Activated T-helper 2 cell treated with anti-CD3 and anti-CD28 coated beads, Interferon-gamma antibody, Interleukin-2, Interleukin-4, amounts not matched to agents 10 μg/mL and 5 μg/mL and 100 μg/mL, durations not matched to agents 14 hours and 24 hours and 36 hours (primary cell): ENCODE measurements around the gene CACNG4. TPM values are rescaled to one million over a fixed set of nuclear protein-coding genes. Genes with fewer than 3 reads are reported as not detected.

Source experiments
- DNase-seq: peaks from one replicate; pipeline ENCODE4 v3.0.0; 2021; ENCODE audit warnings: low spot score
- H3K27ac Mint-ChIP-seq: one replicate; pipeline ENCODE4 v1.8.0; 2021; ENCODE audit warnings: mixed read lengths
- H3K27me3 Mint-ChIP-seq: one replicate; pipeline ENCODE4 v1.8.0; 2021; ENCODE audit warnings: low read depth, mixed read lengths
- H3K36me3 Mint-ChIP-seq: one replicate; pipeline ENCODE4 v1.8.0; 2021; ENCODE audit warnings: low read depth, mixed read lengths
- H3K4me1 Mint-ChIP-seq: one replicate; pipeline ENCODE4 v1.8.0; 2021; ENCODE audit warnings: low read depth, mixed read lengths
- H3K4me3 Mint-ChIP-seq: one replicate; pipeline ENCODE4 v1.8.0; 2021; ENCODE audit warnings: low read depth, mild to moderate bottlenecking, moderate library complexity, mixed read lengths
- H3K9me3 Mint-ChIP-seq: one replicate; pipeline ENCODE4 v1.8.0; 2021; ENCODE audit warnings: mixed read lengths
- intact Hi-C: fragments of 100-400 bp; cut with micrococcal nuclease; formaldehyde crosslinking; loops from one replicate; pipeline ENCODE4 v1.15.1; 2023
- total RNA-seq: library from RNA; stranded (reverse); gene quantifications from 2 replicates; pipeline ENCODE4 v1.2.3, GENCODE V29; 2022

Gene CACNG4
- total RNA-seq, 1 donor from 2014 or later = not detected

DNA sequence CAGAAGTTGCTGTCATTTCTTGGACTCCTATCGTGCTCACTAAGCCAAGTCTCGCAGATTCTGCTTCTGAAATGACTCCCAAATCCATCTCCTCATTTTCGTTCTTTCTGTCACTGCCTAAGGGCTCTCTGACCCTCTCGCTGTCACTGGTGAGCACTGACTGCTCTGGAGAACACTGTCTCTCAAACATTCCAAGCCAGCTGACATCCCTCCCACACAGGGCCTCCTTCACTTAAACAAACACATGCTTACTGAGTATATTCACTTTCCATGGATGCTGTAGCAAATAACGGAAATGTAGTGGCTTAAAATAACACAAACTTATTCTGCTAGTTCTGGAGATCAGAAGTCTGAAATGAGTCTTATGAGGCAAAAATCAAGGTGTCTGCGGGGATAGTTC lies 98.6 kb downstream of the CACNG4 start:
- H3K4me1 Mint-ChIP-seq = no peaks in the 10 kb centered on the region
- H3K36me3 Mint-ChIP-seq = no peaks in the 10 kb centered on the region
- no peaks in the 10 kb centered on the region for H3K9me3 Mint-ChIP-seq
- no peak overlapping the region for H3K4me3 Mint-ChIP-seq
- intact Hi-C loops = no loop called here
- no peak for DNase-seq
- no peak overlapping the region for H3K27ac Mint-ChIP-seq
- H3K27me3 Mint-ChIP-seq = no peaks in the 10 kb centered on the region

DNA sequence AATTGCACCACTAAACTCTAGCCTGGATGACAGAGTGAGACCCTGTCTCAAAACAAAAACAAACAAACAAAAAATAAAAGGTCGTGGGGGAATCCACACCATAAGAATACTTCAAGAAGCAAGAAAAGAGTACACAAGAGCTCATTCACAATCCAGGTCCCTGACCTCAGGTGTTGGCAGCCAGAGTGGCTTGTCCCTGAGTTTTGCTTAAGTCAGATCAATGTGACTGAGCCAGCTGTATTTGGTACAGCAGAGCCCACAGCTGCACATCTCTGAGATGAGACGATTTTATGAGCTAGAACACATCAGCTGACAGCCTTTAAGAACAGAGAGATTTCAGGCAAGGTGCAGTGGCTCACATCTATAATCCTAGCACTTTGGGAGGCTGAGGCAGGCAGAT lies 102.2 kb downstream of the CACNG4 start:
- Mint-ChIP-seq H3K27ac (no peak overlapping the region), H3K36me3 (no peaks in the 10 kb centered on the region), H3K4me3 (no peak overlapping the region), H3K9me3 (no peaks in the 10 kb centered on the region), H3K27me3 (no peaks in the 10 kb centered on the region), H3K4me1 (no peaks in the 10 kb centered on the region)
- DNase-seq = no peak
- intact Hi-C loops = no loop called here

DNA sequence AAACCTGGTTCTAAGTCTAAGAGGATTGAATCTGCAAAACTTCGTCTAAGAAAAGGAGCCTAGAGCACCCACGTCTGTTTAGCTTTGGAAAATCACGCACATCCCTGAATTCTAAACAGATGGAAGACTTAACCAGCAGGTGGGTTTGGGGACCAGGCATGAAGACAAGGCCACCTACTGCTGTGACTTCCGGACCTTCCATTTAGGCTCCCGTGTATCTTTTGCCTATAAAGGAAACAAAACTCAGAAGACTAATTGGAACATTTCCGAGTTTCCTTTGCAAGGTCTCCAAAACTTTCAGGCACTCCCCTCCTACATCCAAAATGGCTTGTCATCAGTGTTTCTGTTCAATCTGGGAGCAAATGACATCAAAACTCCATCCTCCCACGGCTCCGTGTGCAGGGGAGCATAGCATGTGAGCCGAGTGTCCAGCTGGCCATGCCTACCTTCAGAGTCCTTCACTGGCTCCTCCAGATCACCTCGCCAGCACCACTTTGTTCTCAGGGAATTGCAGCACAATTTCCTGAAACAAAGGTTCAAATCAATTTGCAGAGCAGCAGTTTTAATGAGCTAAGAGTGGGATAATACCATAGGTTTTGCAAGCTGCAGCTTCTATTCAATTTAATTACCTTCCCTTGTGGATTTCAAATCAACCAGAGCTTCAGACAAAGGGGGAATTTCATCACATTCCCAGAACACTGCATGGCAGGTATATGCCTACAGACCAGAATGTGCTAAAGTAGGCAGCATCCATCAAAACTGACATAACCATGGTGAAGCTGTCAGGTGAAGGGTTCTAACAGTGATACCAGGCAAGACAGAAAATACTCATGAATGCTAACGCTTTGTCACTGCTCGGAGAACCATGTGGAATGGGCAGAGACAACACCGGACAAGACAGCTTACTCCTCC lies 103.3 kb downstream of the CACNG4 start:
- Mint-ChIP-seq H3K4me1 (no peaks in the 10 kb centered on the region), H3K4me3 (no peak overlapping the region), H3K9me3 (no peaks in the 10 kb centered on the region), H3K27me3 (no peaks in the 10 kb centered on the region), H3K27ac (no peak overlapping the region), H3K36me3 (no peaks in the 10 kb centered on the region)
- intact Hi-C loops = no loop called here
- no peak for DNase-seq

DNA sequence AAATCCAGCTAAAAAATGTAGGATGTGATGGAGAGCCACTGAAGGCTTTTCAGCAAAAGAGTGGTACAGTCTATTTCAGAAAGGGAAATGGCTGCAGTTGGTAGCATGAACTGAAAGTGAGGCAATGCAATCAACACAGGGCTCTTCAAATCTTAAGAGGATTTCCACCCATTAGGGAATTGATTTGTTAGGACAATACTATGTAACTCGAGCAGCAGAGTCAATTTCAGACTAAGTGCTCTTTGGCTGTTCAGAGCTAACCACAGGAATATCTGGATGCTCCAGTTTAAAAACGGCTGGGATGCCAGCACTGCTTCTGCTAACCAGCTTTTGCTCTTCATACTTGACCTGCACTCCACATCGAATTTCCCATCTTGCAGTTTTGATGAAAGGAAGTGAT lies 104.5 kb downstream of the CACNG4 start:
- DNase-seq = no peak
- H3K4me3 Mint-ChIP-seq = no peak overlapping the region
- no peaks in the 10 kb centered on the region for H3K27me3 Mint-ChIP-seq
- intact Hi-C loops = no loop called here
- H3K9me3 Mint-ChIP-seq = no peaks in the 10 kb centered on the region
- peaks cover 4% of the 10 kb centered on the region for H3K36me3 Mint-ChIP-seq
- H3K4me1 Mint-ChIP-seq = no peaks in the 10 kb centered on the region
- no peak overlapping the region for H3K27ac Mint-ChIP-seq

DNA sequence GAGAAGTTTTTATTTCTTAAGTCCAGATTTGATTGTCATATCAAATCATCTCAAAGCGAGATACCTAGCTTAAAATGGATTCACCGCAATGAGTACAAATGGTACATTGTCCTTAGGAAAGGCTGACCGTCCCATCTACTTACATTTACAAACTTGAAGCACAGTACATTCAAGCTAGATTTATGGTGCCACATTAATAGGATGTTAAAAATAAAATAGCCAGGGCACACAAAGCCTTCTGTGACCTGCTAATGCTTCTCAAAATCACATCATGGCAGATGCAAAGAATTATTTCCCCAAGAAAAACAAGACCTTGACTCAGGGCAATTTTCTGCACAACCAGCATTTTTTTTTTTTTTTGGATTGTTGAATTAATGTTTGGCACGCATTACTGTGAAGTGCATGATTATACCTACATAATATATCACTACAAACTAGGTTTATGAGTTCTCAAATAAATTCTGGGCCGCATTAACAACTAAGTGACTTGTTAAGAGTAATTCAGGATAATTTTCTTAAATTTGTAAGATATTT lies 105.2 kb downstream of the CACNG4 start:
- Mint-ChIP-seq H3K27me3 (no peaks in the 10 kb centered on the region), H3K27ac (no peak overlapping the region), H3K4me1 (no peaks in the 10 kb centered on the region), H3K9me3 (no peaks in the 10 kb centered on the region), H3K36me3 (peaks cover 4% of the 10 kb centered on the region), H3K4me3 (no peak overlapping the region)
- intact Hi-C loops = no loop called here
- no peak for DNase-seq

DNA sequence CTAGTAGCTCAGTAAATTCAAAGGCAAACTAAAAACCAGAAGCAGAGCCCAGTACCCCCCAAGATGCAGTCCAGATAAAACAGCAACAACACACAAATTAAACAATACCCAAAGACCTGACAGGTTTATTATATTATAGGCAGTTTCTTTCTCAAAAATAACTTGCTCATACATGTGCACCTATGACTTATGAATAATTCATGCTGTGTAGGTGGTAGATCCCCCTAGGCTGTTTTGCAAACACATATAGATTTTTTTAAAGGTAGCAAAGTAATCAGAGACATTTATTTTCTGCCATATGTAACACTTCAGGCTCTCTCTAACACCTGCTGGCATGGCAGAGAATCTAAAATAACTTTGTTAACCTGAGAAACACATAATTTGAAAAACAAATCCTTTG lies 107.1 kb downstream of the CACNG4 start:
- intact Hi-C loops = no loop called here
- peaks cover 13% of the 10 kb centered on the region for H3K36me3 Mint-ChIP-seq
- H3K4me1 Mint-ChIP-seq = no peaks in the 10 kb centered on the region
- H3K27me3 Mint-ChIP-seq = no peaks in the 10 kb centered on the region
- no peak overlapping the region for H3K27ac Mint-ChIP-seq
- H3K9me3 Mint-ChIP-seq = no peaks in the 10 kb centered on the region
- H3K4me3 Mint-ChIP-seq = no peak overlapping the region
- no peak for DNase-seq

DNA sequence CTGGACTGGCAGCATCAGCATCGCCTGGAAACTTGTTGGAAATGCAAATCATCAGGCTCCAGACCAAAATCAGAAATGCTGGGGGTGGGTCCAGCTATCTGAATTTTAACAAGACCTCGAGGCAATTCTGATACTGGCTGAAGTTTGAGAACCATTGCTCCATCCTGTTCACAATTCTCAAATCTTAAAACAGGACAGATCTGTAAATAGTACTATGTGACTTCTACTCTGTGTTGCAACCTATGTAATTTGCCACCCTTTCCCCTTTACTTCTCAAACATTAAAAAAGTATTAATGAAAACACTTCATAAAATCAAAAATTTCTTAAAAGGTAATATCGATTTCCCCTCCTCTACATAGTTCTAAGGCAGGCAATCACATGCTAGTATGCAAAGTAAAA lies 108.4 kb downstream of the CACNG4 start:
- intact Hi-C loops = no loop called here
- Mint-ChIP-seq H3K27me3 (no peaks in the 10 kb centered on the region), H3K4me3 (no peak overlapping the region), H3K4me1 (no peaks in the 10 kb centered on the region), H3K36me3 (peaks cover 16% of the 10 kb centered on the region), H3K27ac (no peak overlapping the region), H3K9me3 (no peaks in the 10 kb centered on the region)
- DNase-seq = no peak

DNA sequence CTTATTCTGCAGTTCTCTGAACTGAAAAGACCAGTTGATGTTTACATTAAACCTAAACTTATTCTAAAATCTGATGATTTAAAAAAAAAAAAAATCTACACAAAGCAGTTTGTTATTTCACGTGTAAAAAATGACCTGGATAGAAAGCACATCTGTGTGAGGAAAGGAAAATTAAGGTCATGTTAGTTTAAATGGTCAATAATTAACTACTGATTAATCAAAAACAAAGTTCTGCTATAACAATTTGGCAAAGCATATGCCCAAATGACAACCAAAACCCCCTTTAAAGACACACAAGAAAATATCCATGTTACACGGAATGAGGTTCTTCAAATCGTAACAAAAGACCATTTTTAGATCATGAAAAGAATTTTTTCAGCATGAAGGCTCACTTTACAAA lies 110.3 kb downstream of the CACNG4 start:
- H3K9me3 Mint-ChIP-seq = no peaks in the 10 kb centered on the region
- peaks cover 21% of the 10 kb centered on the region for H3K36me3 Mint-ChIP-seq
- DNase-seq = no peak
- H3K27ac Mint-ChIP-seq = no peak overlapping the region
- H3K4me1 Mint-ChIP-seq = no peaks in the 10 kb centered on the region
- H3K4me3 Mint-ChIP-seq = no peak overlapping the region
- no peaks in the 10 kb centered on the region for H3K27me3 Mint-ChIP-seq
- intact Hi-C loops = no loop called here

DNA sequence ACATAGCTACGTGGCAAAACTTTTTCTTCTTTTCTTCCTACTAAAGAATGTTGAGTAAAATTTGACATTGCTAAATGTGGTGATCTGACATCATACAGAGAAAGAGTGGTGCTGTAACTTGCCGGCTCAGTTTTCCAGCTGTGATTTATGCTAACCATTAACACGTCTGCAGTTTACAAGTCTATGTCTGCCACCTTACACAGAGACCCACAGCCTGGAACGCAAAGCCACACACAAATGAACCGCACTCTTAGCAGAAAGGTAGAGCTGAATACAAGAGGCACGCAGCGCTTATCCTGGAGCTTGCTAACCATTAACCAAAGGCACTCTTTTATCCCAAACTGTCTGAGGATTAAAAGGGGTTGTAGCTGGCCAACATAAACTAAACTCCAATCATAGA lies 111.8 kb downstream of the CACNG4 start:
- H3K36me3 Mint-ChIP-seq = peaks cover 21% of the 10 kb centered on the region
- no peaks in the 10 kb centered on the region for H3K9me3 Mint-ChIP-seq
- peaks cover 5% of the 10 kb centered on the region for H3K4me1 Mint-ChIP-seq
- H3K27ac Mint-ChIP-seq = no peak overlapping the region
- no peak overlapping the region for H3K4me3 Mint-ChIP-seq
- DNase-seq = no peak
- no peaks in the 10 kb centered on the region for H3K27me3 Mint-ChIP-seq
- intact Hi-C loops = no loop called here

DNA sequence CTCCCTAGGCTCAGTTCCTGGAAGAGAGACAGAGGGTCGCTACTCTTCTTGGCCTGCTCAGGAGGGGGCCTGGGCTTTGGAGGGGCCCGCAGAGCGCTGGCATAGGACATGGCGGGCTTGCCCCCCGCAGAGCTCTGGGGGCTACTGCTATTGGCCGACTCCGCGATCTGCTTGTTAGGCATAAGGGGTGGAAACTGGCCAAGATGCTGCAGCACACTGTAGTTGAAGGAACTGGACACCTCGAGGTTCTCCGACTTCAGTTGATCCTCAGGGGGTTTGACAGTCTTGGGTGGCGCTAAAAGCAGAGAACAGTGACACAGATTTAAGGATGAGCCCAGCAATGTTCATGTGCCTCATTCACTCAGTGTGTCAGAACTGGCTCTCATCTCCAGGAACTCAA lies 113.8 kb downstream of the CACNG4 start:
- Mint-ChIP-seq H3K27me3 (no peaks in the 10 kb centered on the region), H3K36me3 (peaks cover 27% of the 10 kb centered on the region), H3K27ac (no peak overlapping the region), H3K9me3 (no peaks in the 10 kb centered on the region), H3K4me1 (peaks cover 14% of the 10 kb centered on the region), H3K4me3 (no peak overlapping the region)
- DNase-seq = no peak
- intact Hi-C loops = no loop called here

DNA sequence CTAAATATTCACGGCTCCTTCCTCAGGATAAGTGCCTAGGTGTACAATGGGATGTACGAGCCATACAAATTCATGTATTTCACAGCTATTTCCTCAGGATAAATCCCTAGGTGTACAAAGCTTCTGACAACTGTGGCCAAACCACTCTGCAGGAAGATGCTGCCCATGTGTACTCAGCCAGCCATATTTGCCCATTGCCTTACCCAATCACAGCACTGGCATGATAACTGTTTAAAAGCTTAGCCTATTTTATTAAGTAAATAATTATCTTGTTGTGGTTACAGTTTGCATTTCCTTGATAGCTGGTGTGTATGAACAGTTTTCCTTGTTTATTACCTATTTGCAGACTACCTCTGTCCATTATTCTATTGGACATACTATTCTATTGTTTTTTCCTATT lies 115.0 kb downstream of the CACNG4 start:
- Mint-ChIP-seq H3K9me3 (no peaks in the 10 kb centered on the region), H3K27ac (no peak overlapping the region), H3K4me1 (peaks cover 17% of the 10 kb centered on the region), H3K36me3 (peaks cover 27% of the 10 kb centered on the region), H3K27me3 (no peaks in the 10 kb centered on the region), H3K4me3 (no peak overlapping the region)
- DNase-seq = no peak
- intact Hi-C loops = no loop called here

DNA sequence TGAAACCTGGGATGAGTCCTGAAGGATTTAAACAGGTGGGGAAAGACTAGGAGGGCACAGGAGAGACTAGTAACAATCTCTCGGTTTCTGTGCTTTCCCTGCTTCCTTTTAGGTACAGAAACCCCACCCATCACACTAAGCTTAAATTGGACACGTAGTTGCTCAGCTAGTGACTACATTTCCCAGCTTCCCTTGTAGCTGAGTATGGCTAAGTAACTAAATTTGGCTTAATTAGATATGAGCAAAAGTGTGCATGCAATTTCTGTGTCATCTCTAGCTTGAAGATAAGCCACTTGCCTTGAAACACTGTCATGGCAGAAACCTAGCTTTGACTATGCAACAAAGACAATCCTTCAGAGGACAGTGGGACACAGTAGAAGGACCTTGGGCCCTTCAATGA lies 116.3 kb downstream of the CACNG4 start:
- no peaks in the 10 kb centered on the region for H3K27me3 Mint-ChIP-seq

DNA sequence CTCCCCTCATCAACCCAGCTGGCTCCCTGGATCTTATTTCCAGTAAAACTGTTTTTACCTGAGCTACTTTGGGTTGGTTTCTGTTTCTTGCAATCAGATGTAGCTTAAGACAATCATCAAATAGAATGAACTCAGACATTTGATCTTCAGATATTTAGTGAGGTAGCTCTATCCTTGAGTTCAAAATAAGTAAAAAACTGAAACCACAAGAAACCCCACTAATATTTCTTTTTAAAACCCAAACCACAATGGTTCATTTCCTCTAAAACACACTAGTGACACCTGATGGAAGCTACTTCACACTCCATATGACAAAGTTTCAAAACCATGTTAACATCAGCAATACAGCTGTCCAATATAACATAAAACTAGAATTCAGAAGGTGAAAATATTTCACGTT lies 117.6 kb downstream of the CACNG4 start:
- DNase-seq = no peak
- Mint-ChIP-seq H3K27me3 (no peaks in the 10 kb centered on the region), H3K9me3 (no peaks in the 10 kb centered on the region), H3K4me3 (no peak overlapping the region), H3K27ac (no peak overlapping the region), H3K4me1 (peaks cover 17% of the 10 kb centered on the region), H3K36me3 (peaks cover 28% of the 10 kb centered on the region)
- intact Hi-C loops = no loop called here

More for the DNA sequence above, 116.3 kb downstream of the CACNG4 start:
- Mint-ChIP-seq H3K27ac (no peak overlapping the region), H3K9me3 (no peaks in the 10 kb centered on the region), H3K4me1 (peaks cover 17% of the 10 kb centered on the region), H3K36me3 (peaks cover 28% of the 10 kb centered on the region), H3K4me3 (no peak overlapping the region)
- intact Hi-C loops = no loop called here
- DNase-seq = no peak
